ENCODE data around the gene FBXW10. TPM values are rescaled to one million over a fixed set of nuclear protein-coding genes. Genes with fewer than 3 reads are reported as not detected.
"Not testable (repeated sequence)": the region's sequence is repeated elsewhere in the genome, so short reads cannot be mapped to it uniquely, and the experiment has no call there.

Gene FBXW10
- total RNA-seq, 2 experiments from 2014 or later, result not detected

- H3K4me3 Mint-ChIP-seq; H3K9me3 Mint-ChIP-seq; CTCF ChIA-PET; H3K36me3 Mint-ChIP-seq (ENCODE audit: low read depth); DNase-seq; POLR2A ChIA-PET; H3K4me1 Mint-ChIP-seq; H3K27ac Mint-ChIP-seq: not testable (repeated sequence)
- peaks cover 11% of the 10 kb centered on the region for H3K27me3 Mint-ChIP-seq
Observed at GRCh38 chr17:18771066-18771465, 27.2 kb downstream of the FBXW10 start.

DNA sequence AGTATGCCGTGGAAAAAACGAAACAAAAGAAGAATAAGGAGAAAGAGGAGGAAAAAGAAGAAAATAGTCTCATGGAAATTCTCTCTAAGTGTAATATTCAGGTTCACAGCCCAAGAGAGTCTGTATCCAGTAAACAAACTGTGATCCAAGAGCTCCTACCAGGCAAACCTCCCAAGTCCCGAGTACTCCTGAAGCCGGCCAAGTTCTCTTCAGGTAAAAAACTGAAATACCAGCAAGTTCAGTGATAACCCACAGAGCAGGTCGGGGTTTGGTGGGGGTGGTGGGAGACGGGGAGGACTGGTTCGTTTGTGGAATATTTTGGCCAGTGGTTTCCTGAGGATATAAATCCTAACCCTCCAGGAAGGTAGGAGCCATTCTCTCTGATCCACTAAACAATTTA lies 28.6 kb downstream of the FBXW10 start:
- H3K27ac Mint-ChIP-seq, result no peak overlapping the region
- POLR2A ChIA-PET, result no interaction called here
- no peaks in the 10 kb centered on the region for H3K4me1 Mint-ChIP-seq

DNA sequence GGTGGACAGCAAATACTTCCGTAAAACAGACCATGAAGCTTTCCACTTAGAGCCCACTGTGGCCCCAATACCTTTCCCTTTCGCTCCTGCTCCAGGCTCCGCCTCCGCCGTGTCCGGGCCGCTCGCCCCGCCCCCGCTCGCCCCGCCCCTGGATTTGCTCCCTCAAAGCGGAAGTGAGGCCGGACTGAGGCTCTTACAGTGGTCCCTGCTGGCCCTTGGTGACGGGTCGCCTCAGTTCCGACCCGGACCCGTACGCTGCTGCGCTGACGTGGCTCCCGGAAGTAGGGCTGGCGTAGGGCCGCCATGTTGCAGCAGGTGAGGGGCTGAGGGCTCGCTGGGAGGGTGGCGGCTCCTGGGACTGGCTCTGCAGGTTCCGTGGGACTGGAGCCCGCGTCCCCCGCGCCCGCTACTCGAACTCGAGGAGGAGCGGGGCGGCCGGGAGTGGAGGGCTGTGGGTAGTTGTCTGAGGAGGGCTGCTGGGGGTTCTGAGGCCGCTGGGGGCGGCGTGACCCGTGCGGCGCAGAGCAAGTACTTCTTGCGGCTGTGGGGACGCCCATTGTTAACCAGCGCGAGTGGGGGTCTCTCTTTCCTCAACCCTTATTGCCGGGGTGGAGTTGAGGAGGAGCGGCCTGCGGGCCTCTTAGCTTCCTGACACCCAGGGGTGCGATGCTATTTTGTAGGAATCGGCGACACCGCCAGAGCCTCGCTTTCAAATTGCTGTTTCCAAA lies 37.3 kb downstream of the FBXW10 start, which contains the start of gene TVP23B:
Gene TVP23B (plus strand): TSS at position 193 of the 728 bp plus-strand sequence. CDS start 111 bp downstream, at position 304.
- H3K27me3 Mint-ChIP-seq; CTCF ChIA-PET; H3K9me3 Mint-ChIP-seq; POLR2A ChIA-PET; H3K36me3 Mint-ChIP-seq (ENCODE audit: low read depth): not testable (repeated sequence)
- peak; percentile 97 for DNase-seq
- Mint-ChIP-seq H3K27ac (peak within 1 kb of the TSS; percentile 94), H3K4me1 (peaks cover 21% of the 10 kb centered on the region), H3K4me3 (peak within 1 kb of the TSS; percentile 85)

More for the DNA sequence above, 28.6 kb downstream of the FBXW10 start:
- H3K27me3 Mint-ChIP-seq, result peaks cover 11% of the 10 kb centered on the region
- H3K36me3 Mint-ChIP-seq (ENCODE audit: low read depth), result no peaks in the 10 kb centered on the region
- no peaks in the 10 kb centered on the region for H3K9me3 Mint-ChIP-seq
- DNase-seq, result no peak
- CTCF ChIA-PET, result interaction anchor here (0.6 to 1.2 kb wide), 2 partner anchors 27 to 147 kb away, joined by 3 read pairs; no protein-coding TSS in a partner anchor
- no peak overlapping the region for H3K4me3 Mint-ChIP-seq

- H3K4me1 Mint-ChIP-seq, result peaks cover 21% of the 10 kb centered on the region
- POLR2A ChIA-PET; H3K36me3 Mint-ChIP-seq (ENCODE audit: low read depth); DNase-seq; CTCF ChIA-PET; H3K9me3 Mint-ChIP-seq; H3K27me3 Mint-ChIP-seq: not testable (repeated sequence)
- peak overlapping the region; percentile 75 for H3K27ac Mint-ChIP-seq
- H3K4me3 Mint-ChIP-seq, result peak overlapping the region; percentile 69
Observed at GRCh38 chr17:18781805-18782204, 38.0 kb downstream of the FBXW10 start.

- peaks cover 24% of the 10 kb centered on the region for H3K4me1 Mint-ChIP-seq
- POLR2A ChIA-PET, H3K4me3 Mint-ChIP-seq, DNase-seq, H3K9me3 Mint-ChIP-seq, CTCF ChIA-PET, H3K27me3 Mint-ChIP-seq, H3K27ac Mint-ChIP-seq: not testable (repeated sequence)
- H3K36me3 Mint-ChIP-seq (ENCODE audit: low read depth), result peaks cover 12% of the 10 kb centered on the region
Observed at GRCh38 chr17:18785933-18786332, 42.1 kb downstream of the FBXW10 start.

- Mint-ChIP-seq H3K4me1 (peaks cover 23% of the 10 kb centered on the region), H3K36me3 (ENCODE audit: low read depth) (peaks cover 12% of the 10 kb centered on the region)
- POLR2A ChIA-PET, H3K27ac Mint-ChIP-seq, H3K27me3 Mint-ChIP-seq, H3K4me3 Mint-ChIP-seq, CTCF ChIA-PET, DNase-seq, H3K9me3 Mint-ChIP-seq: not testable (repeated sequence)
Observed at GRCh38 chr17:18786890-18787289, 43.0 kb downstream of the FBXW10 start.

DNA sequence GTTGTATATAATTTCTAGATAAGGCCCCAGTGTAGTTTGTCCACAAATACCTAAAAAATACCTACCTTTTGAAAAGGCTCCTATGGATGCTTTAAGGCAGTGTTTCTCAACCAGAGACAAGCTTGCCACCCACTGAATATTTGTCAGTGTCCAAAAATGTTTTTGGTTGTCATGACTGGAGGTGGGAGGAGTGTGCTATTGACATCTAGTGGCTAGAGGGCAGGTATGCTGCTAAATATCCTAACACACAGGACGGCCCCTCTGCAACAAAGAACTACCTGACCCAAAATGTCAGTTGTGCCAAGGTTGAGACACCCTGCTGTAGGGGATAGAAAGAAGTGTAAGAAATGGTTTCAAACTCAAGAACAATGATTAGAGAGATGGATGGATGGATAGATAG lies 47.5 kb downstream of the FBXW10 start:
- H3K4me3 Mint-ChIP-seq; DNase-seq; H3K9me3 Mint-ChIP-seq; H3K36me3 Mint-ChIP-seq (ENCODE audit: low read depth); CTCF ChIA-PET; H3K27me3 Mint-ChIP-seq; POLR2A ChIA-PET; H3K27ac Mint-ChIP-seq: not testable (repeated sequence)
- H3K4me1 Mint-ChIP-seq, result peaks cover 15% of the 10 kb centered on the region

- H3K4me1 Mint-ChIP-seq, H3K4me3 Mint-ChIP-seq, POLR2A ChIA-PET, CTCF ChIA-PET, H3K27me3 Mint-ChIP-seq, H3K9me3 Mint-ChIP-seq, DNase-seq: not testable (repeated sequence)
- Mint-ChIP-seq H3K27ac (peak overlapping the region; percentile 44), H3K36me3 (ENCODE audit: low read depth) (peaks cover 16% of the 10 kb centered on the region)
Observed at GRCh38 chr17:18794841-18795240, 51.0 kb downstream of the FBXW10 start.

- H3K4me1 Mint-ChIP-seq, POLR2A ChIA-PET, H3K4me3 Mint-ChIP-seq, DNase-seq, CTCF ChIA-PET, H3K27me3 Mint-ChIP-seq, H3K9me3 Mint-ChIP-seq, H3K27ac Mint-ChIP-seq: not testable (repeated sequence)
- peaks cover 19% of the 10 kb centered on the region for H3K36me3 Mint-ChIP-seq (ENCODE audit: low read depth)
Observed at GRCh38 chr17:18796887-18797286, 53.0 kb downstream of the FBXW10 start.

DNA sequence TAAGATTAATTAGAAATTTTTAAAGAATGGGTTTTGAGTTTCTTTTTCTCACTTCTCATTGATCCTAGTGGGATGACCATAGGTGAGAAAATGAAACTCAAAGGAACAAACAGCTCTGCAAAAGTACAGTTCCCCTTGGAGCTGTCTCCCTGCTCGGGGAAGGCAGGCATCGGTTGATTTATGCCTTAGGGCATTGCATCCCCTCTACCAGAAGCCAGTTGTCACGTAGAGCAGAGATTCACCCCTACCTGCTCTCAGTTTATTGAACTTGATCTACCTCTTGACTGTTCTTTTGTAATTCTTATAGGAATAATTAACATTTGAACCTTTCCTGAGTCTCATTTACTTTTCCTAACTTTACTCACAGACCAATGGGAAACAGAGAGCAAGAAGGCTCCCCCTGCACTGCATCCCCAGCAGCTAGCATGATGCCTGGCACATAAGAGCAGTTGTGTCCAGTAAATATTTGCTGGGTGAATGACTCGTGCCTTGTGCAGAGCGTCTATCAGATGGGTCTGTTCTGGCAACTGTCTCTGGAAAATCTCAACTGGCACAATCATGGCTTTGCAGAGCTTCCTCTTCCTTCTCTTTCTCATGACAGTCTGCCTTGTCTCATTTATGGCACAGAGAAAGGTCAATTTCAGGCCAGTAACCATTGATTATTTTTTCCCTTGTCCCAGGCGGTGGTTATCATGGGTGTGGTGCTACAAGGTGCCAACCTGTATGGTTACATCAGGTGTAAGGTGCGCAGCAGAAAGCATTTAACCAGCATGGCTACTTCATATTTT lies 59.8 kb downstream of the FBXW10 start:
- H3K36me3 Mint-ChIP-seq (ENCODE audit: low read depth), result peaks cover 18% of the 10 kb centered on the region
- H3K27me3 Mint-ChIP-seq, H3K9me3 Mint-ChIP-seq, H3K4me3 Mint-ChIP-seq, POLR2A ChIA-PET, H3K4me1 Mint-ChIP-seq, CTCF ChIA-PET, DNase-seq, H3K27ac Mint-ChIP-seq: not testable (repeated sequence)

DNA sequence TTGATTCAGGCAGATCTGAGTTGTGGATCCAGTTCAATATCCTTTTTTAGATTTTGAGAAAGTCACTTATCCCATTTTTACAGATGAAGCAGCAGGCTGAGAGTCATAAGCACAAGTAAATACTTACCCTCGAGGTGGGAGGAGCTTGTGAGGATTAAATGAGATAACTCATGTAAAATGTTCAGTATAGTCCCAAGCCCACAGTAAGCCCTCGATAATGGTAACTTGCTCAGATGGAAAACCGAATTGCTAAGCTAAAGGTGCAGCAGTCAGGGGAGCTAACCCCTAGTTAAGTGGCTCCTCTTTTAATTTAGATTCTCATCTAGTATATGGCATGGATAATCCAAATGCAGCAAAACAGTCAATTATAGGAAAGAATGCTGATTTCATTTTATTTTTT lies 72.1 kb downstream of the FBXW10 start:
- H3K27ac Mint-ChIP-seq; H3K4me3 Mint-ChIP-seq; H3K27me3 Mint-ChIP-seq; H3K36me3 Mint-ChIP-seq (ENCODE audit: low read depth); H3K4me1 Mint-ChIP-seq; H3K9me3 Mint-ChIP-seq; POLR2A ChIA-PET; DNase-seq; CTCF ChIA-PET: not testable (repeated sequence)

DNA sequence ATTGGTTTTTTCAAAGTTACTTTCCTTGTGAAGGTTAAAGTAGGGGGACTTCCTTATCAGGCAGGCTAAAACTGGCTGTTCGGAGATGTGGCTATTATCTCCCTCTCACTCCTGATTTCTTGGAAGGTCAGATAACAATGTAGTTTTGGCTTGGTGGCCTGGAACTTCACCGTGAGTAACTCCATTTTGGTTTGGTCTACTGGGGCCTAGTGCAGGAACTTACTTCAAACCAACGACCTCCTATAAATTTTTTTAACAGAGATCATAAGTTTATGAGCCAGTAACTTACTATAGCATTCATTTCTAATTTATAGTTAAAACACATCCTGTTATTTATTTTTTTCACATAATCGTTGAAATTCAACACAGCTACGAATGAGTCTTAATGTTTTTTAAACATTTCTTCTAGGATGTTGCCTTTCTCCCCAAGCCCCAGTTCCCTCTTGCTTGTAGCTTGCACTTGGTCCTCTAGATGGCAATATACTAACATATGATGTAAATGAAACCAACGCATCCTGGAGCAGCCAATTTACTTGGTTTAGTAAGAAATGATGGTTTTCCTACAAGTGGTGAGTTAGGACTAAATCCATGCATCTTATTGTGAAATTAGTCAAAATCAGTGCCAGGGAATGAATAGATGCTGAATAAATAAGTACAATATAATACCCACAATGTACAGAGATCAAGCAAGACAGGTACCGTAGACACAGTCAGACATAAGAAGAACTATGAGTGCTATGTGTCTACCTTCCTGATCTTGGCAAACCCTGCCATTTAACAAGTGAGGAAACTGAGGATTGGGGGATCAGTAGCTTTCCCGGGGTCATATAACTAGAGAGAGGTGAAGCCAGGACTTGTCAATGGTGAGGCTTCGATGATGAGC lies 72.9 kb downstream of the FBXW10 start:
- CTCF ChIA-PET, result interaction anchor here (1.0 kb wide), 1 partner anchor 142 kb away, joined by 4 read pairs; no protein-coding TSS in a partner anchor
- H3K9me3 Mint-ChIP-seq; H3K36me3 Mint-ChIP-seq (ENCODE audit: low read depth); H3K4me3 Mint-ChIP-seq; POLR2A ChIA-PET; H3K27me3 Mint-ChIP-seq; H3K27ac Mint-ChIP-seq: not testable (repeated sequence)
- peaks cover 11% of the 10 kb centered on the region for H3K4me1 Mint-ChIP-seq
- peak; percentile 72 for DNase-seq

DNA sequence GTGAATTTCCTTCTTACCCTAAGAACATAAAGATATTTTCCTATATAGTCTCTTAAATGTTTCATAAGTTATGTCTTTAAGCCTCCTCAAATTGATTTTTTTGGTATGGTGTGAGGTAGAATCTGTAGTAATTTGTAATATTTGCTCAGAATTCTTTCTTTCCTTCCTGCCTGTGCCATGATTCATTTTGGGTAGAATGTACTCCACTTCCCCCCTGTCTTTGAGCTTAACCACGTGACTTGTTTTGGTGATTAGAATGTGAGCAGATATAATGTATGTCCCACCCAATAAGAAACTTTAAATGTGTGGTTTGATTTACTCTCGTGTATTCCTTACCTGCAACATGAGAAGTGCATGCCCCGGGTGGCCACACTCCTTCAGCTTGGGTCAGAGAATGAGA lies 77.6 kb downstream of the FBXW10 start:
- H3K9me3 Mint-ChIP-seq; H3K36me3 Mint-ChIP-seq (ENCODE audit: low read depth); H3K4me3 Mint-ChIP-seq; POLR2A ChIA-PET; CTCF ChIA-PET; H3K27ac Mint-ChIP-seq; DNase-seq: not testable (repeated sequence)
- peaks cover 13% of the 10 kb centered on the region for H3K4me1 Mint-ChIP-seq
- peaks cover 14% of the 10 kb centered on the region for H3K27me3 Mint-ChIP-seq

Data from activated CD4-positive, alpha-beta T cell treated with anti-CD3 and anti-CD28 coated beads, Interleukin-2, amount 10 ng/mL, durations not matched to agents 7 days and 5 days (primary cell).